GM21360 (cell line): Measurements from ENCODE around the gene SLC25A12.
"Not testable (repeated sequence)": the region's sequence is repeated elsewhere in the genome, so short reads cannot be mapped to it uniquely, and the experiment has no call there.

Source experiments
- ATAC-seq: cut with Tn5 transposase; IDR thresholded peaks from one replicate; pipeline ENCODE4 v1.9.1; 2021; ENCODE audit warnings: mild to moderate bottlenecking, moderate library complexity; ENCODE audit not compliant: unreplicated experiment

Gene SLC25A12

DNA sequence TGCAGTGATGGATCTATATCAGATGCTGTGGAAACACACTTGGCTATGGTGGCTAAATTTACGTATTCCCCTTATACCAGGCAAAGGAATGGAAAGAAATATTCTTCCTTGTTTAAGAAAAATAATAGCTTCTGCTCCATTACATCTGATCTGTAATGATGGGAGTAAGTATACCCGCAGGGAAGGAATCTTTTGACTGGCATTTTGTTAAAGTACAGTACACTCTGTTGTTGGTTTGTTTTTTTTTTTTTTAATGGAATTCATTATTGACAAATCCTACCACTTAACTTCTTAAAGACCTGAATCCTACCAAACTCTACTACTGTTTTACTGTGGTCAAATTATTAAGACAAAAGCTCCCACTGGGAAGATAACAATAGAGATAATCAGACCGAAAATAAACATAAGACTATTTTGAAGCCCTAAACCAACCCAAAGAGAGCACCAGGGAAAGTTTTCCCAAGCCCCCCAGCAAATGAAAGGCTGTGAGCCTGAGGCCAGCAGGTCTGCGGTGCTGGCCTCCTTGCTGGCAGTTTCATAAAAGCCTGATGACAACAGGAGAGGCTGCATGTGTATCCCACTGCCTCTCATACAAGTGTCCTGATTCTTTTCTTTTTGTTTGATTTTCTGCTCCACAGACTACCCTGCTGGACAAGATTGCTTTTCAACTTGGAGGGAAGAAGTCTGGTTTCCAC is 101.0 kb downstream of the SLC25A12 start:
- ATAC-seq = no peak

DNA sequence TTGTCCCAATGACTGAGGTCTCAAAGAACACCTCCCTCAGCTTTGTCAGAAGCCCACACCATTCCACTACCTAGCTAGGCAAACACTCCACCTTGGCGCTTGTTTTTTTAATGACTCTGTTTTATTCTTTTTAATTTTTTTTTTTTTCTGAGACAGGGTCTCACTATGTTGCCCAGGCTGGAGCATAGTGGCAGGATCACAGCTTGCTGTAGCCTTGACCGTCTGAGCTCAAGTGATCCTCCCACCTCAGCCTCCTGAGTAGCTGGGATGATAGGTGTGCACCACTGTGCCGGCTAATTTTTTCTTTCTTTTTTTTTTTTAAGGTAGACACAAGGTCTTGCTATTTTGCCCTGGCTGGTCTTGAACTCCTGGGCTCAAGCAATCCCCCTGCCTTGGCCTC is 101.9 kb downstream of the SLC25A12 start:
- no peak for ATAC-seq

DNA sequence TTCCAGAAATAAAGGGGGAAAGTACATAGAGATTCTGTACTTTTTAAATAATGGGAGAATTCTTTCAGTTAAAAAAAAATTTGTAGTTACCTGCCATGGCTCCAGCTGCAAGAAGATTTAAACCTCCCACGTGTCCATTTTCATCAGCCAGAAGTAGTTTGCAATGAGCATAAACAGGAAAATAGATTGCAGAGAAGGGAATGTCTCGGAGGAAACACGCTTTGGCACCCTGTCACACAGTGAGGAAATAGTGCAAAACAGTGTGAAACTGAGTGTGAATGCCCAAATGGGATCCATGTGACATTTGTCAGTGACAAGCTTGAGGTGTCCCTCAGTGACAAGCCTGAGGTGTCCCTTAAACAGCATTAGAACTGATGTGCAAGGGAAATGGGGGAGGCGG is 102.7 kb downstream of the SLC25A12 start:
- ATAC-seq = no peak

DNA sequence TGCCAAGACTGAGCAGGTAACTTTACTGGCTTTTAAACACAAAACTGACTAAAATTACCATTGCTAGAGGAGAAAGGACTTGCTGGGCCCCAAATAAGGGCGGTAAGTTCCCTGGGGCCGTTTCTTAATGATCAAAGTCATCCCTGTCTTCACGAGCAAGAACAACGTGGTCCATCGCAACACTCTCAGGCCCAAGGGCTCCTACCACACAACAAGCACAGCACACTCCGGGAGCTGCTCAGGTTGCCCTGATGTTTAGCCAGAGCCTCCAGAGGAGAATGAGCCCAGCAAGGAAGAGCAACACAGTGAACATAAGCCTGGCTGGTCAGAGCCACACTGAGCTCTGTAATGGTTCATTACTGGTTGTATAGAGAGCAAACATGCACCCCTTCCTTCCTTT is 104.1 kb downstream of the SLC25A12 start:
- ATAC-seq = no peak

DNA sequence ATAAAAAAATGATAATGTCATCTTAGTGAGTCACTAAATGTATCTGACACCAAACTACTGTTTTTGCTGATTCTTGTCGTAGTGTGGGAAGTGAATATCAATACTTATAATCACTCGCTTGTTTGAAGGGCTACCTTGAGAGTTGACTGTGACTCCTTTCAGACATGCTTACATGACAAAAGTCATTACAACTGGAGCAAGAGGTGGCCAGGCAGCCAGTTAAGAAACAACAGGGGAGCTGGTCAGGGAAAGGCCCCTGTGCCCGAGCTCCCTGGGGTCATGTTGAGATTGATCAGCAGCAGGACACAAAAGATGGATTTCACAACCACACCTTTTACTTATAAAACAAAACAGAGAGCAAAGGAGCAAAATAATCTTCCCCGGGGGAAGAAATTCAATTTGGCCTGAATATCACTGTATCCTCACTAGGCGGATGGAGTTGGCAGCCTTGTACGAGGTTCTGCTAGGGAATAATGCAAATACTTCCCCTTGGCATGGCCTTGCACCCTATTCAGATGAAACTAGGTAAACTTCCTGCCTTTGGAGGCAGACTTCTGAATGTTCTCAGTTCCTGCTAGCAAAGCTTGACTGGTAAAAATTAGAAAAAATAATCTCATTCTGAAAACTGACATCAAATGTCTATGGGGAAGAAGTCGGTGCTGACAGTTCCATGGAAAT is 105.6 kb downstream of the SLC25A12 start:
- ATAC-seq = no peak

DNA sequence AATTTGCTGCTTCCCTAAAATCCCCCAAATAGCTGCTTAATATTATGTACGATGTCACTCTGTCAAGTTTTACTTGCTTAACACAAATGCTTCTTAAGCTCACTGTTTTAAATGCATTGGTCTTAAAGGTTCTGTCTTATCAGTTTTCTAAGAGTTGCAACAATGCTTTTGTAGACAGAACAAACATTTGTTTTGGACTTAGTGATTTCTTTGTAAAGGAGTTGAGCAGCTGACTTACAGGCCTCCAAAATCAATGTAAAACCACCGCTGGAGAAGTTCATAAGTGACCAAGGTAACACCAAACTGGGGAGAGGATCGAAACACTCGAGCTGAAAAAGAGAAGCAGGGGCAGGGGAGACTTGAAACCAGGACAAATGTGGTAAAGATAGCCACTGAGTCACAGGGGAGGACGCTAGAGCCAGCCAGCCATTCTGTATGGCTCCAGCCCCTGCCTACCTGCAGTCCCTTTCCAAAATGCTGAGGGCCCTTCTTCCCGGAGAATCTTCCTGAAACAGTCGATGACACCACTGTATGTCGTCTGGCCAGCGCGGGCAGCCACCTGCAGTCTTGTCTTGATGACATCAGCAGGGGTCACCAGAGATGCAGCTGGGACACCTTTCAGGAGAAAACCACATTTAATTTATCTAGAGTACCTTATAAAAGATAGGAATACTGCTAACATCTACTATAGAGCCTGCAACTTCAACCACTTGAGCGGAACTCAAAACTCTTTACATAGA is 106.5 kb downstream of the SLC25A12 start:
- ATAC-seq = no peak

DNA sequence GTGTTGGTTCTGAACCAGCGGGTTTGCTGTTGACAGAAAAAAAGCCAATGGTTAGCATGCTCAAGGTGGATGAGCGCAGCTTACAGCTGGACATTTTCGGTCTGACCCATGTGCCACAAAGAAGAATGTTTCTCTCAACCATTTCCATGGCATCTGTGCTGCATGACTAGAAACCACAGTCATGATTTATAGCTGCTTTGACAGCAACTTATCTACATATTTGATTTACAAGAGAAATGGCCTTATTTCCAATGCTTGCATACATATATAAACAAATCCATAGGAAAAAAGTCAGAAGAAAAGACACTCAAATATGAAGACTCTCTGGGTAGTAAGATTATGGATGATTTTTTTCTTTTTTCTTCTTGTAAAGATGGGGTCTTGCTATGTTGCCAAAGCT is 108.6 kb downstream of the SLC25A12 start:
- no peak for ATAC-seq

DNA sequence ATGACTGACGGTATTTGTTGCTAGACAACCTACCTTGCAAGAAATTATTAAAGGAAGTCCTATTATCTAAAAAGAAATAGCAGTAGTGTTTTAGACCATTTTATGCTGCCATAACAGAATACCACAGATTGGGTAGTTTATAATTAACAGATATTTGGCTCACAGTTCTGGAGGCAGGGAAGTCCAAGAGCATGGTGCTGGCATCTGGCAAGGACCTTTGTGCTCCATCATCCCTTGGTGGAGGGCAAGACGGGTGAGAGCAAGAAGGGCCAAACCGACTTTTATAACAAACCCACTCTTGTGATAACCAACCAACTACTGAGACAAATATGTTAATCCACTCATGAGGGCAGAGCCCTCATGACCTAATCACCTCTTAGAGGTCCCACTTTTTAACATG is 115.5 kb downstream of the SLC25A12 start:
- ATAC-seq = no peak

DNA sequence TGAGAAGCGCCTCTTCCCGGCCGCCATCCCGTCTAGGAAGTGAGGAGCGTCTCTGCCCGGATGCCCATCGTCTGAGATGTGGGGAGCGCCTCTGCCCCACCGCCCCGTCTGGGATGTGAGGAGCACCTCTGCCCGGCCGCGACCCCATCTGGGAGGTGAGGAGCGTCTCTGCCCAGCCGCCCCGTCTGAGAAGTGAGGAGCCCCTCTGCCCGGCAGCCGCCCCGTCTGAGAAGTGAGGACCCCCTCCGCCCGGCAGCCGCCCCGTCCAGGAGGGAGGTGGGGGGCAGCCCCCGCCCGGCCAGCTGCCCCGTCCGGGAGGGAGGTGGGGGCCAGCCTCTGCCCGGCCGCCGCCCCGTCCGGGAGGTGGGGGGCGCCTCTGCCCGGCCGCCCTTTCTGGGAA is 119.5 kb downstream of the SLC25A12 start:
- not testable (repeated sequence) for ATAC-seq

DNA sequence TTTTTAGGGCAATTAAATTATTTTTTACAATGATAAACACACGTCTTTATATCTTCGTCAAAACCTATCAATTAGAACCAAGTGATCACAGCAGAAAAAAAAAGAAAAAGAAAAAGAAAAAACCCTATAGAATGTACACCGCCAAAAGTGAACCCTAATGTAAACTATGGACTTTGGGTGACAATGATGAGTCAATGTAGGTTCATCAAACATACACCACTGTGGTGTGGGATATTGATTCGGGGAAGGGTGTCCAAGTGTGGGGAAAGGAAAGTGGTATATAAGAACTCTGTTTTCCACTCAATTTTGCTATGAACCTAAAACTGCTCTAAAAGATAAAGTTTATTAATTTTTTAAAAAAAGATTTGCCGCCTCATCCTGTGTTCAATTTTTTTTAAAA is 121.7 kb downstream of the SLC25A12 start:
- no peak for ATAC-seq

DNA sequence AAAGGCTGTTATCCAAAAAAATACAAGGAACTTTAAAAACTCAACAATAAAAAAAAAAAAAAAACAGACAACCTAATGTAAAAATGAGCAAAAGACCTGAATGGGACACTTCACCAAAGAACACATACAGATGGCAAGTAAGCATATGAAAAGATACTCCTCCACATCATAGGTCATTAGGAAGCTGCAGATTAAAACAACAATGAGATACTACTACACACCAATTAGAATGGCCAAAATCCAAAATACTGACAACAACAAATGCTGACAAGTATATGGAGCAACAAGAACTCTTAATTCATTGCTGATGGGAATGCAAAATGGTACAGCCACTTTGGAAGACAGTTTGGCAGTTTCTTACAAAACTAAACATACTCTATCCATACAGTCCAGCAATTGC is 122.6 kb downstream of the SLC25A12 start:
- ATAC-seq = no peak

DNA sequence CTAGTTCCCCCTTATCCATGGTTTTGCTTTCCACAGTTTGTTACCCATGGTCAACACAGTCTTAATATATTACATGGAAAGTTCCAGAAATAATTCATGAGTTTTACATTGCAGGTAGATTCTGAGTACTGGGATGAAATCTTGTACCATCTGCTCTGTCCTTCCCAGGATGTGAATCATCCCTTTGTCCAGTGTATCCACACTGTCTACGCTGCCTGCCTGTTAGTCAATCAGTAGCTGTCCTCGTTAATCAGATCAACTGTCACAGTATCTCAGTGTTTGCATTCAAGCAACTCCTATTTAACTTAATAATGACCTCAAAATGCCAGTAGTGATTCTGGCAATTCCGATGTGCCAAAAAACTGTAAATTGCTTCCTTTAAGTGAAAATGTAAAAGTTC is 130.4 kb downstream of the SLC25A12 start:
- ATAC-seq = no peak

DNA sequence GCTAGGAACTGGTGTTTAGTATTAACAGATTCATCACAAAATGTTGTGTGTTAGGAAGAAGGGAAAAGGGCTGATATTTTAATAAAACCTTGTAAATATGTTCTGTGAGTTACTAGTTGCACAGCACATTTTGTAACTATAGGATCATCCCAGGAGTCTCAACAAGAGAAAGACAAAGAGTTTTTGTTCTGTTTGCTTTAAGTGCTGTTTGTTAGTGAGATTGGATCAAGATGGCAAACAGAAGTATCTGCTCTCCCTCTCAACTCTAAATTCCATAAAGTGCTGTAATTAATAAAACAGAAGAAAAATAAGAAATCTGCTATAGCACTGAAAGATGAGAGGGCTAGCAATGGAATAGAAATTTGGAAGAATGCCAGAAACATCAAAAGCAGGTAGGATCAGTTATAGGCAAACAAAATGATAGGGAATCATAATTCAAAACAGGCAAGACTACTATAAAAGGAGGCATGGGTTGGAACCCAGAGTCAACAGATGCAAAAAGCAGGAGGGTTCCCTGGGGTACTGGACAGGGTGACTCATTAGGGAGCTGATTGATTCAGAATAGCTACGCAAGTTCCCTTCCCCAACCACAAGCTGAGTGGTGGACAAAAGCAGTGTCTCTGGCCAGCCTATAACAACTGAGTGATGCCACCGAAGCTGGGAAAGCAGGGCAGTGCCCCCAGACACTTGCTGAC is 131.0 kb downstream of the SLC25A12 start:
- no peak for ATAC-seq

DNA sequence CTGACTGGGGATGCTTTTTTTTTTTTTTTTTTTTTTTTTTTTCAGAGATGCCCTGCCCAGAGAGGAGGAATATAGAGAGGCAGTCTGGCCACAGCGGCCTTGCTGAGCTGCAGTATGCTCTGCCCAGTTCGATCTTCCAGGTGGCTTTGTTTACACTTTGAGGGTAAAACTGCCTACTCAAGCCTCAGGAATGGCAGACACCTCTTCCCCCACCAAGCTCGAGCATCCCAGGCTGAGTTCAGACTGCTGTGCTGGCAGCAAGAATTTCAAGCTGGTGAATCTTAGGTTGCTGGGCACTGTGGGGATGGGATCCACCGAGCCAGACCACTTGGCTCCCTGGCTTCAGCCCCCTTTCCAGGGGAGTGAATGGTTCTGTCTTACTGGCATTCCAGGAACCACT is 132.9 kb downstream of the SLC25A12 start:
- not testable (repeated sequence) for ATAC-seq

DNA sequence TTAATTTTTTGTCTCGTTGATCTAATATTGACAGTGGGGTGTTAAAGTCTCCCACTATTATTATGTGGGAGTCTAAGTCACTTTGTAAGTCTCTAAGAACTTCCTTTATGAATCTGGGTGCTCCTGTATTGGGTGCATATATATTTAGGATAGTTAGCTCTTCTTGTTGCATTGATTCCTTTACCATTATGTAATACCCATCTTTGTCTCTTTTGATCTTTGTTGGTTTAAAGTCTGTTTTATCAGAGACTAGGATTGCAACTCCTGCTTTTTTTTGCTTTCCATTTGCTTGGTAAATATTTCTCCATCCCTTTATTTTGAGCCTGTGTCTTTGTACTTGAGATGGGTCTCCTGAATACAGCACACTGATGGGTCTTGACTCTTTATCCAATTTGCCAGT is 135.3 kb downstream of the SLC25A12 start:
- not testable (repeated sequence) for ATAC-seq

DNA sequence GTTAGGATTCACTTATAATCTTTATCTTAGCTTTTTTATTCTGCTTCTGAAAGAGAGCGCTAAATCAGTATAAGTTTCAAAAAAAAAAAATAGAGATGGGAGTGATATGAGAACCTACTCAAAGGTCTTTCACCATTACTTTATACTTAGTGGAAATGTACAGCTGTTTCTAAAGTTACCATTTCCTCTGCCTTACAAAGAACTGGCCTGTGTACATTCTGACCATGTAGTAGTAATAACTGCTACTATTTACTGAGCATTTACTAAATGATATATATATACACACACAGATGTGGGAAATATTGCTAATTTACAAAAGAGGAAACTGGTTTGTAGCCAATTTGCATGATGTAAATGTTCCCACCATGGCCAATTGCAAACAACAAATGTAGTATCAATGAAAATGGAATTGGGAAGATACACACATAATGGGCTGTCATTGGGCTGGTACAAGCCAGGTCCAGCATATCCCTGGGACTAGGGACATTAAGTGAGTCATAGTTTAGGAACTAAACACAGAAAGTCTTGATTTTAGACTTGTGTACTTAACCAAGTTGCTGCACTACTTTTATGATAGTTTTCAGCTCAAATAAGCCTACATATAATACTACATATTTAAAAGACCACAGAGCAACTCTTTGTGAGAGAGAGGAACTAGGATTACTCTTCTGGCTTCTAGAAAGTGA is 139.6 kb downstream of the SLC25A12 start:
- no peak for ATAC-seq

DNA sequence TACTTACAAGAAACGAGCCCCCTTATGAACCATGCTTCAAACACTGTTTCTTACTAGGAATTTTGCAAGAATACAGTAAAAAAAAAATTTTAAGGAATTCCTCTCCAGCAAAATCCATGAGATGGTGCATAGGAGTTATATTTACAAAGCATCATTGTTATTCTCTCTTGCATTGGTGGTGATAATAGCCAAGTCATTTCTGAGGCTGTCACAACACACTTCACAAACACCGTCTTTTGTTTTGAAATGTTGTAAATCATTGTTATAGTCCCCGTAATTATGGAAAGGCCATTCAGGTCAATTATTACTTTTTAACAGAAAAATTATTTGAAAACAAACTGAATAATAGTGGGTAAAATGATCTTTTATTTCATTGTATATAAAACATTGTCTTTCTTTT is 146.7 kb downstream of the SLC25A12 start:
- ATAC-seq = no peak

DNA sequence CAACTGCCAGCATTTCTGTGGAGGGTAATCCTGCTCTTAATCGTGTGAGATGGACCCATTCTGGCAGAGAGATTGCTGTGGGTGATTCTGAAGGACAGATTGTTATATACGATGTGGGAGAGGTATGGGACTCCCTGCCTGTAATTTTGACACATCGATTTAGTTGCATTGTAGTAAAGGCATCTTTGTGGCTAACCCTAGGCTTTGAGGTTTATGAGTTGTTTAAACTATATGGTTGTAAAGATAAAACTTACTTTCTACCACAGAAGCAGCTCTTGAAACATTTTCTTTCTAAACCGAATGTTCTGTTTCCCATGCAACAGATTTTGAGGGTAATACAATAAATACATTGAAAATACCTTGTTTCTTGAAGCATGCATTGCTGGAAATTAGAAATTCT is 148.2 kb downstream of the SLC25A12 start:
- no peak for ATAC-seq

DNA sequence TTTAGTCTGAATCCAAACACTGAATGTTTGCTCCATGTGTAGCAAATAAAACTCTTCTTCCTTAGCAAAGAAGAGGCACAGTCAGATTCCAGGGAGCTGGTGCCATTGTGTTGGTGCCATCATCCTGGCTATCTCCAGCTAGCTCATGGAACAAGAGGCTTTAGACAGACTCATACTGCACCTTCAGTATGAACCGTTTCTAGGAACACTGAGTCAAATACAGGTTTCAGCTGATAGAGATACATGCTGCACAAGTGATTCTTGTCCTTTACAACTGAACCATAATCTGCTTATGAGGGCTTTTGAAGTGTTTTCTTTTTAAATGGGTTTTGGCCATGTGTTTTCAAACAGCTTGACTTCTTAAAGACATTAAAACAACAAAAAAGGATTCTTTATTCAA is 148.9 kb downstream of the SLC25A12 start:
- no peak for ATAC-seq

DNA sequence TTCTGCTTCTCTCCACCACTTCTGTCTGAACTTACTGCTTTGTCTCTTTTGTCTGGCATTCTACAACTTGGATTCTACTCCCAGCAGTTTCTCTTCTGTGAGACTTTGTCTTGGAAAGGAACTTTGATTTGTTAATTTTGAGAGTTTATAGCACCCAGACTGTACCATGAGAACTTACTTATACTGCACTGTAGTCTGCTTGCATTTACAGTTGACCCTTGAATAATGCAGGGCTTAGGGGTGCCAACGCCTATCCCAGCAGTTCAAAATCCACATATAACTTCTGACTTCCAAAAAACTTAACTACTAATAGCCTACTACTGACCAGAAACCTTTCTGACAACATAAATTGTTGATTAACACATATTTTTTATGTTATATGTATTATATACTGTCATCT is 151.3 kb downstream of the SLC25A12 start:
- ATAC-seq = no peak

DNA sequence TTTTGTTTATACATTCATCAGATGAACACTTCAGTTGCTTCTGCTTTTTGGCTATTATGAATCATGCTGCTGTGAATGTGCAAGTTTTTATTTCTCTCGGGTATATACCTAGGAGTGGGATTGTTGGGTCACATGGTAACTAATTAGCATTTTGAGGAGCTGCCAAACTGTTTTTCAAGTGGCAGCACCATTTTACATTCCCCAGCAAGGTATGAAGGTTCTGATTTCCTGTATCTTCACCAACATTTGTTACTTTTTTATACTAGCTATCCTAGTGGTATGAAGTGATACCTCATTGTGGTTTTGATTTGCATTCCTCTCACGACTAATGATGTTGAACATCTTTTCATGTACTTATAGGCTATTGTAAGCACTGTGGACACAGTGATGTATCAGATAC is 152.9 kb downstream of the SLC25A12 start:
- no peak for ATAC-seq
